NCI-H82 treated with DMSO at 0.1 percent for 48 hours (cell line): ENCODE results near the gene RBM4.

Experiments used
- DNase-seq: peaks from one replicate; lab custom pipeline; 2025; ENCODE audit not compliant: unreplicated experiment; lab: John Stamatoyannopoulos, UW

Gene RBM4

DNA sequence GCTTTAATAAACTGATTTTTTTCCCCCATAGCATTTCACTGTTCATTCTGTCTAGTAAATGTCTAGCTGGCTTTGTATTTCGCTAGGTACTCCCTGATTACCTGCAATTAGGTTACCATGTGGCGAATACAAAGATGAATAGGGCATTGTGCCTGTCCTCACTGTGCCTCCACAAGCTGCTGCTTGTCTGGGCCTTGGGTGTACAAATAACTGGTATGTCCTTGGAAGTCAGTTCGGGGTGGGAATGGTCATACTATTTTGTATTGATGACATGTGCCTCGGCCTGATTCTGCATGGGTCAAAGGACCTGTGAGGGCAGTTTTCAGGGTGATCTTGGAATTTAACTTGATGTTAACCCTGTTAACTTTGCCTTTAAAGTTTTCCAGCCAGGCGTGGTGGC lies 11.4 kb downstream of the RBM4 start:
- no peak for DNase-seq

DNA sequence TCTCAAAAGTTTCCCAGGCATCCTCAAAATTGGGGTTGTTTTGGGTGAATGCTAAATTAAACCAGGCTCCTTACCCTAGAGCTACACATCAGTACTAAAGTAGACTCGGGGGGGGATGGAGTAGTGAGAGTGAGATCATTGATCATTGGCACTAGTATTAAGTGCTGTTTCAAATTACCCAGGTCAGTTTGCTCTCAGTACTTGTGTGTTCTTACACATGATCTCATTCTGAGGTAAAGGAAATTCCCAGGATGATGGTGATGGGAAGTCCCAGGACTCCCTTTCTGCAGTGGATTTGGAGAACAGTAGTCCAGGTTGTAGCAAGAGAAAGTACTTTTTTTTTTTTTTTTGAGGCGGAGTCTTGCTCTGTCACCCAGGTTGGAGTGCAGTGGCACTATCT lies 12.5 kb downstream of the RBM4 start:
- no peak for DNase-seq

DNA sequence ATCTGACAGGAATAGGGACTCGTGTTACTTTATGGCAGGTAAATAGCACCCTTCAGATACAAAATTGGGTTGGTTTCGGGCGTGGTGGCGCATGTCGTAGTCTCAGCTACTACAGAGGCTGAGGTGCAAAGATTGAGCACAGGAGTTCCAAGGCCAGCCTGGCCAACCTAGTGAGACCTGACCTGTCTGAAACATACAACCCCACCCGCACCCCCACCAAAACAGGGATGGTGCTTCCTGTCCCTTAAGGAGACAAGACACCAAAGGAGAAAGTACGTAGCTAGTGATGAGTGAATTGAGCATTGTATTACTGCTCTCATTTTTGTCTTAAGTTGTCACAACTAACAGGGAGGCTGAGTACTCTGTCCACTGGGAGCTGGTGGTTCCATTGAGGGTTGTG lies 14.1 kb downstream of the RBM4 start:
- no peak for DNase-seq

- no peak for DNase-seq
These were observed 14.6 kb downstream of the RBM4 start for GRCh38 chr11:66653123-66653522.

GRCh38 chr11:66659763-66660162 lies 21.3 kb downstream of the RBM4 start:
- DNase-seq: no peak

DNA sequence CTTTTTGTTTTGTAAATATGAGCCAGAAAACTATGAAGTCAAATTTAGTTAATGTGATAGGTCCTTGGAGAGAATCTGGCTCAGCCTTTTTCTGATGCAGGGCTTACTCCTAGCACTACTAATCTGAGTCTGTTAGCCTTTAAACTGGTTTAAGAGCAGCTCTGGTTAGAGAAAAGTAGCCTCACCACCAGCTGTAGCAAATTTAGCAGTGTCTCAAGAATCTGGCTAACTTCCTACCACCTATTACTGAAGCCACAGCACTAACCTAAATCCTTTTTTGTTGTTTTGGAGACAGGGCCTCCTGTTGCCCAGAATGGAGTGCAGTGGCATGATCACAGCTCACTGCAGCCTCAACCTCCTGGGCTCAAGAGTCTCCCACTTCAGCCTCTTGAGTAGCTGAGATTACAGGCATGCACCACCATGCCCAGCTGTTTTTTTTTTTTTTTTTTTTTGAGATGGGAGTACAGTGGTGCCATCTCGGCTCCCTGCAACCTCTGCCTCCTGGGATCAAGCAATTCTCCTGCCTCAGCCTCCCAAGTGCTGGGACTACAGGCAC lies 25.3 kb downstream of the RBM4 start:
- DNase-seq: no peak

DNA sequence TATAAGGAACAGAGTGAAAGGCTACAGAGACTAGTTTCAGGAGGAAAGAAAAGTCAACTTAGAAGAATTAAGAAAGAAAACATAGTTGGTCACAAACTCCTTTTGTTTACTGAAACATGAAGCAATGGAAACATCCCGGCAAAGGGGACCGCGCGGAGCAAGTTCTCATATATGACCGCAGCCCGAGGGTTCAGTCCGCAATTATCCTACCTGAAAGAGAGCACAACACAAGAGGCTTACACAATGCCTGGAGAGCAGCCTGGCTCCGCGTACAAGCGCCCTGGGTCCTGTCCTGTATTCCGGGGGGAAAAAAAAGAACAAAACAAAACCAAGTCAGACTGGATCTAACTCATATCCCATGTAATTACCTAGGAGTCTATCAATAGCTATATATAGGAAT lies 26.9 kb downstream of the RBM4 start:
- DNase-seq: no peak

DNA sequence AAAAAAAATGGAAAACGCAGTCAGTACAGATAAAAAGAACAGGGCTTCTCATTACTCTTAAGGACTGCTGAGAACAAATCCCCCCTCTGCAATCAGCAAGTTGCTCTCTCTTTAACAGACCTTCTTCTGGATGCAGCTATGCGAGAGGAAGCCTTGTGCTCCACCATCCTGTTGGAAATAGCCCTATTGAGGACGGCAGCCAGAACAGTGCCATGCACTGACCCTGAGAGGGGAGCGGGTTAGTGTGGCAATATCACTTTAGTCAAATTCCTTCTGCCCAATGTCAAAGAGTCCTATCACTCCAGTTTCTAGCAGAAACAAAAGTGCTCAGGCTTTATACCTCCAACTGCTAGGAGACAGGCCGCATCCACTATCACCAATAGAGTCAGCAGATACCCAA lies 32.3 kb downstream of the RBM4 start:
- no peak for DNase-seq

DNA sequence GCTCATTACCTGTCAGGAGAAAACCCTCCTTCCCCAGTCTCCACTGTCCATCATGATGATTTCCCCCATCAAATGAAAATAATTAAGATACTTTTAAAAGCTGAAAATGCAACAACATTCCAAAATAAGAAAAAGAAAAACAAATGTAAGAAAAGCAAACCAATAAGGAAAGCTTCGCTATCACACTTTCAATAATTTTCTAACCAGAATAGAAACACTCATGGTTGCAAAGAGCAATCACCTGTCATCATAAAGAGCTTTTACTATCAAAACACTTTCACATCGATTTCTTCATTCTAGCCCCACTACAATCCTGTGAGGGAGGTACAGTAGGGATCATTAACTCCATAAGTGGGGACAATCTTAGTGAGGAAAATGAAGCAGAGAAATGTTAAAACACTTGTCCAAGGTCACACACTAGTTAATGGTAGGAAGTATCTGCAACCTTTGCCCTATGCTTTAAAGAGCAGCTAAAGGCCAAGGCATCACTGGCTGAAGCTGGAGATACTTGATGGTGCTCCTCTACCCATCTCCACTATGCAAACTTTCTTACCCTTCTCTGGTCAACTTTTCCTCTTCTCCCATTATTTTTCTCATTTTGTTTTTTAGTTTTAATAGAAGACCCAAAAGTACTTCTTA lies 36.6 kb downstream of the RBM4 start:
- DNase-seq: no peak

DNA sequence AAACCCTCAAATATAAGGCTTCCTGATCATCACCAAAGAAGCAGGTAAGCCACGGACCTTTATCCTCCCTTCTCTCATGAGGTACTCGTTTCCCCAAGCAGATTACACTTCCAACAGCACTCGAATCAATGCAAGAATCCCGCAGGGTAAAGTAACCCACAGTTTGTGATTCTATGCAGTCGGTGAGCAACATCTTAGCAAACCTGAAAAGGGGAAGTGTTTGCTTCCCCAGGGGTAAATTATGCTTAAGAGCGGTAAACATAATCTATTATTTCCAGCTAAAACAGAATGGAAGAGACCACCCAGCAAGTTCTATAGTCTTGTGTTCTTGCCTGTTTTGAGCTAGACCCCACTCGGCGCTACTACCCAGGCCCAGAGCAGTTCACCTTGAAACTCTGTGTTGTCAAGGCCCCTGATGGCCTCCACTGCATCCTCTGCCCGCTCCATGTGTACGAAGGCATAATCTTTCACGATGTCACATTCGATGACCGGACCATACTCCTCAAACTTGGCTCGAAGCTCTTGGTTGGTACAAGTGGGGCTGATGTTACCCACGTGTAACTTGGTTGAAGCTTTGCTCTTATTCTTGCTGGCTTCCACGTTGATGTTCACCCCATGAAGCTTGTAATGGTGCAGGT lies 37.9 kb downstream of the RBM4 start:
- DNase-seq: no peak

DNA sequence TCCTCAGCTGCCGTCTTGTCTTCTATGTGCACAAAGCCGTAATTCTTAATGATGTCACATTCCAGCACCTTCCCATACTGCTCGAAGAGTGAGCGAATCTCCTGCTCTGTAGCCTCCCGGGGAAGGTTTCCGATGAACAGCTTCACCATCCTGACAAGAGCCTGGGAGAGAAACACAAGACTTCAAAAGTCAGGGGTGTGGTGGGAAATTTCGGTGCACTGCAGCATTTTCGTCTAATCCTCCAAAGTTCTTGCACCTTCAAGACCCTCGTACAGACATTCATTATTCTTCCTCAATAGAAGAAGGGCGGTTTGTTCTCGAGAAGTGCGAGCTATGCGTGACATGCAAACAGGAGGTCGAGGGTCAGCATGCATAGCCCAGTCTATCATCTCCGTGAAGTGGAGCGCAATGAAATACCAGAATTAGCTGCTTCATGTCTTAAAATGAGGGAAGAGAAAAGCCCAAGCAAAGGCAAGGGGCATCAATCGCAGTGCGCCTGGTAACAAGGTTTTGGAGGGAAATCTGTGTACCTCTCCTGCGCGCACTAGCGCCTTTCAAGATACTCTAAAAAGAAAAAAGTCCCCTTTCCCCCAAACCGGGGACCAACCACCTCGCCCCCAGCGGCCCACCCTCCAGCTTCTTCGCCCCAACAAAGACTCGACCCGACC lies 38.6 kb downstream of the RBM4 start:
- DNase-seq: no peak

GRCh38 chr11:66677599-66678375 lies 39.3 kb downstream of the RBM4 start, which contains the start of gene RBM4B:
TSS of gene RBM4B (minus strand) at chr11:66677887. CDS start at chr11:66677079, 808 bp downstream.
- peak; percentile 84 for DNase-seq

GRCh38 chr11:66680966-66681645 lies 42.6 kb downstream of the RBM4 start:
- DNase-seq: no peak

DNA sequence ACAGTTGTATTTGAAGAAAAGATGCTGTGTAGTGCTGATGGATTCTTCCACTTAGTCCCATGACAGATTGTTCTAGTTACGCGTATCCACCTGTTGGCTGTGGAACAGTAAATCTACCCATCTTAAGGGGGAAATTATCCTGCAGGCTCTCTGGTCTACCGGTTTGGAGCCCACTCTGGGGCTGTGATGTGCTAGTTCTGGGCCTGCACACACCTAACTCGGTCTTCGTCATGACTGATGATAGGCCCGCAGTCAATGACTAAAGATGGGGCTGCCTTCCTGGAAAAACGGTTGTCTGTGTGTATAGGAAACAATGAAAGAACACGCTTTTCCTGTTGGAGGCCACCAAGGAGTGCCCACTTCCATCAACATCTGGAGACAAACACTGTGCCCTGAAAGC lies 45.4 kb downstream of the RBM4 start:
- DNase-seq: no peak

- DNase-seq: no peak
These were observed 46.1 kb downstream of the RBM4 start for GRCh38 chr11:66684635-66685034.

DNA sequence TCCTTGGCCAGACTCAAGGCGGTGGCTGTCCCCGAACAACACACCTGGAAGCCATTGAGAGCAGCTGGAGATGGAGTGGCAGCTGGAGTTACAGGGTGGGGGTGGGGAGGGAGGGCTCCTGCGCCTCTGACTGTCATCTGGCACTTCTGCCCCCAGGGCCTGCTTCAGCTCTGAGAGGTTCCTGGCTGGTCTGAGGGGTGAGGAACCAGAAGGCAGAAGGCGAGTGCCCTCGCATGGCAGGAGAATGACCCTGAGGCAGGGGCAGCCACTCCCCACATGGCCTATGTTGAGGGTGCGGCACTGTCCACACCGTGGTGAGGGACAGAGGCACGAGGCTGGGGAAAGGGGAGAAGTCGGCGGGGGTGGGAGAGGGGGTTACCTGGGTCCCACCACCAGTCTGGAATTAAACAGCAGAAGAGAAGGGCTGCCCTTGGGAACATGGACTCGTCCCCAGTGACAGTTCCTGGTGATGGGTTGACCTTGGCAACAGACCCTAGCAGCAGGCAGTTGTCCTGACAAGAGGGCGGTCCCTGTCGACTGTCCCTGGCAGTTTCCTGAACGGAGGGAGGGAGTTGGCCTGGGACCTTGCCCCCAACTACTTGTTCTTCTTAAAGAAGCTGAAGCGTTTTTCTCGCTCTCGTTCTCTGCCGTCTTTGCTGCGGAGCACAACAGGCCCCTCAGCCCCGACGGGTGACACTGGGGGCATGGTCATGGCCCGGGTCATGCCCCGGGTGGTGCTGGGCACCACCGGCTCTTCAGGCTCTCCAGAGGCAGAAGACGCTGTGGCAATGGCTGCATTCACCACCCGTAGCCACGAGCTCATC lies 47.0 kb downstream of the RBM4 start:
- DNase-seq: no peak

- DNase-seq: no peak
These were observed 47.7 kb downstream of the RBM4 start for GRCh38 chr11:66686100-66686785.

GRCh38 chr11:66686801-66687750 lies 48.6 kb downstream of the RBM4 start:
- DNase-seq: no peak
